B cell (primary cell): ENCODE measurements around the gene NUMB. TPM values are rescaled to one million over a fixed set of nuclear protein-coding genes. Genes with fewer than 3 reads are reported as not detected.

Experiments
- ATAC-seq: fragments of 200-7000 bp; cut with Tn5 transposase; one replicate; pipeline ENCODE4 v1.10.0; 2021; ENCODE audit warnings: low read depth, mild to moderate bottlenecking, moderate number of reproducible peaks, moderate library complexity
- CTCF ChIA-PET: fragments of 350-600 bp; sonication (Branson Sonifier 250); formaldehyde crosslinking; loops from one replicate; lab custom pipeline; 2021; ENCODE audit warnings: antibody characterized with exemption, inconsistent platforms; lab: Charles Lee
- POLR2A ChIA-PET: fragments of 350-600 bp; sonication (Branson Sonifier 250); formaldehyde crosslinking; loops from one replicate; lab custom pipeline; 2021; ENCODE audit warnings: antibody characterized with exemption; lab: Charles Lee
- DNase-seq: peaks from one replicate; pipeline ENCODE4 v3.0.0; 2013
- H2AFZ ChIP-seq: 2 replicates; pipeline ENCODE4 v1.6.1; 2012; ENCODE audit warnings: mild to moderate bottlenecking, low read depth, low read length; ENCODE audit not compliant: insufficient read depth, poor library complexity, severe bottlenecking
- H3K27ac ChIP-seq, 2 donors: 1 replicate in 1 of 2; 2 replicates in 1 of 2; pipeline ENCODE4 v1.5.1; 2012 to 2013; ENCODE audit warnings: low read length in 2 of 2, mild to moderate bottlenecking in 2 of 2, moderate library complexity in 1 of 2
- H3K27me3 ChIP-seq, 4 experiments: fragments of 200-600 bp in 1 of 4; sonication (generic) in 1 of 4; replicated peaks in 1 of 4; 1 replicate in 2 of 4; 2 replicates in 2 of 4; pipeline versions ENCODE4 v1.6.1 to v1.7.0; 2013 to 2016; ENCODE audit warnings: low read length in 3 of 4, mild to moderate bottlenecking in 2 of 4, mixed read lengths in 1 of 4, moderate library complexity in 1 of 4; ENCODE audit not compliant: insufficient read depth in 4 of 4, control insufficient read depth in 3 of 4; ENCODE audit errors: control extremely low read depth in 1 of 4
- H3K36me3 ChIP-seq, 2 experiments: replicated peaks in 1 of 2; 1 replicate in 1 of 2; 2 replicates in 1 of 2; pipeline versions ENCODE4 v1.6.1 to v1.7.1; 2013; ENCODE audit warnings: low read length in 1 of 2; ENCODE audit not compliant: insufficient read depth in 2 of 2, control insufficient read depth in 1 of 2; ENCODE audit errors: control extremely low read depth in 1 of 2, extremely low read depth in 1 of 2
- H3K4me1 ChIP-seq, 2 donors: fragments of 200-600 bp in 1 of 2; sonication (generic) in 1 of 2; 1 replicate in 1 of 2; 2 replicates in 1 of 2; pipeline versions ENCODE4 v1.5.1 to v1.6.1; 2013 to 2017; ENCODE audit warnings: low read length in 2 of 2; ENCODE audit not compliant: control insufficient read depth in 2 of 2, insufficient read depth in 2 of 2
- H3K4me2 ChIP-seq: replicated peaks from 2 replicates; pipeline ENCODE3; 2012; ENCODE audit warnings: mild to moderate bottlenecking, low read depth, low read length; ENCODE audit not compliant: poor library complexity, severe bottlenecking
- H3K4me3 ChIP-seq, 5 experiments: fragments of 200-600 bp in 1 of 5; sonication (generic) in 1 of 5; 1 replicate in 3 of 5; 2 replicates in 2 of 5; pipeline versions ENCODE4 v1.5.1 to v1.7.0; 2011 to 2016; ENCODE audit warnings: low read length in 4 of 5, mild to moderate bottlenecking in 4 of 5, low read depth in 2 of 5, control low read depth in 1 of 5, moderate library complexity in 1 of 5; ENCODE audit not compliant: insufficient read depth in 1 of 5; ENCODE audit errors: control extremely low read depth in 1 of 5, extremely low read depth in 1 of 5
- H3K79me2 ChIP-seq: fragments of 200-600 bp; sonication (generic); one replicate; pipeline ENCODE4 v1.6.0; 2016; ENCODE audit warnings: low read length; ENCODE audit not compliant: control insufficient read depth, insufficient read depth
- H3K9ac ChIP-seq: fragments of 200-600 bp; sonication (generic); 2 replicates; pipeline ENCODE4 v1.6.1; 2017; ENCODE audit warnings: mild to moderate bottlenecking, low read length, moderate library complexity
- H3K9me3 ChIP-seq, 3 donors: one replicate each; pipeline versions ENCODE4 v1.6.1 to v1.7.1; 2013; ENCODE audit warnings: low read length in 2 of 3; ENCODE audit not compliant: control insufficient read depth in 2 of 3, insufficient read depth in 1 of 3; ENCODE audit errors: control extremely low read depth in 1 of 3
- H4K20me1 ChIP-seq: 2 replicates; pipeline ENCODE4 v1.6.0; 2012; ENCODE audit warnings: mild to moderate bottlenecking, low read length; ENCODE audit not compliant: insufficient read depth, control insufficient read depth, poor library complexity, severe bottlenecking
- H3K27ac Mint-ChIP-seq: one replicate; pipeline ENCODE4 v1.8.0; 2021; ENCODE audit warnings: mixed read lengths
- H3K27me3 Mint-ChIP-seq: one replicate; pipeline ENCODE4 v1.8.0; 2021; ENCODE audit warnings: mixed read lengths
- H3K4me1 Mint-ChIP-seq: one replicate; pipeline ENCODE4 v1.8.0; 2021; ENCODE audit warnings: mixed read lengths
- H3K4me3 Mint-ChIP-seq: one replicate; pipeline ENCODE4 v1.8.0; 2021; ENCODE audit warnings: mixed read lengths
- H3K9me3 Mint-ChIP-seq: one replicate; pipeline ENCODE4 v1.8.0; 2022; ENCODE audit warnings: mixed read lengths; ENCODE audit not compliant: insufficient read depth
- EZH2 ChIP-seq: IDR thresholded peaks from 2 replicates; pipeline ENCODE4 v1.6.1; 2012; ENCODE audit warnings: borderline replicate concordance, low read depth, mild to moderate bottlenecking, moderate library complexity, low read length; ENCODE audit not compliant: insufficient read depth, poor library complexity, severe bottlenecking
- WGBS: methylation state at CpG from one replicate; pipeline ENCODE4 v1.1.5; 2013; ENCODE audit warnings: missing lambda C conversion rate; ENCODE audit not compliant: insufficient coverage; 5-methylcytosine and 5-hydroxymethylcytosine counted together
- intact Hi-C: fragments of 100-400 bp; cut with micrococcal nuclease; formaldehyde crosslinking; loops from one replicate; pipeline ENCODE4 v1.10.0; 2022
- polyA plus RNA-seq: library from polyadenylated mRNA; depleted of rRNA; stranded (reverse); fragments of >200 nt; gene quantifications from 2 replicates; pipeline ENCODE4 v1.2.3, GENCODE V29; 2012
- total RNA-seq, 2 donors: library from RNA; stranded (reverse); fragments of 120-200 nt in 1 of 2; gene quantifications; 1 replicate in 1 of 2; 2 replicates in 1 of 2; pipeline versions ENCODE4 v1.2.3 to v1.2.4, GENCODE V29; 2013 to 2022
- TF ChIP-seq, protein P1 (sequence below): fragments of 200-600 bp; IDR thresholded peaks from one replicate; pipeline ENCODE4 v1.8.0; 2022; ENCODE audit warnings: antibody characterized with exemption, mild to moderate bottlenecking

Gene NUMB
- total and polyA plus RNA-seq, 2 donors (not counting 1 experiment from before 2014, with no cell fraction given): 63.4 to 102 TPM

DNA sequence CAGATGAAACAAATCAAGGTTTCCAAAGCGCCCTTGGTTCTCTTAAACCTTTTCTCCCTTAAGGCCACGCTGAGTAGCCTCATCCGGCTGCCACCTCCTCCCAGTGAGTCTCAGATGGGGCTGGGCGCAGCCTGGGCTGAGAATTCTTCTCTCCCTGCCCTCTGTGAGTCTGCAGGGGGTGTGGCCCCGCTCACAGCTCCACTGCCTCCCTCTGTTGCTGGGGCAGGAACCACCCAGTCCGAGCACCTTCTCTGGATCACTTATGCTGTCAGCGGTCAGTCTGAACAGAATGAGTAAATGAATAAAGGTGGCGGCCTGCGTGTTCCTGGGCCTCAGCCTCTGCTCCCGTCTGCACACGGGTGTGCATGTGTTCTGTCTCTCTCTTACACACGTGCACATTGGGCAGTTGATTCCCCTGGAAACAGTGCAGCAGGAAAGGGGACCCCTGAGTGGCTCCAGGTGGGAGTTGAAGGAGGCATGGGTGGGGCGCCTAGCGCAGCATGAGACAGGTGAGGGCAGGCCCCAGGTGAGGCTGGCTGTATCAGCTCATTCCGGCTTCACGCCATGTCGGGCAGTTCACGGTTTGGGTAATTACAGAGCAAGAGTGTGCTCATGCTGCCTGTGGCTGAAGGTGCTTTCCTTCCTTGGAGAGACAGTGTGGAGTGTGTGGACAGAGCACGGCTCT is 216.7 kb downstream of the NUMB start:
- no peak overlapping the region for H3K27ac Mint-ChIP-seq
- H3K4me2 ChIP-seq: peak overlapping the region; percentile 47
- peaks cover 0 to 60% (median 24%) of the 10 kb centered on the region in 4 experiments for H3K27me3 ChIP-seq
- no peak overlapping the region for H3K27ac ChIP-seq
- intact Hi-C loops: no loop called here
- H3K79me2 ChIP-seq: no peaks in the 10 kb centered on the region
- no peak overlapping the region for H3K4me3 ChIP-seq
- no peak overlapping the region for H3K9ac ChIP-seq
- no peaks in the 10 kb centered on the region for H3K36me3 ChIP-seq
- peaks cover 68% of the 10 kb centered on the region for H3K4me1 Mint-ChIP-seq
- ChIA-PET CTCF (no interaction called here), POLR2A (interaction anchor here (0.6 kb wide), 1 partner anchor 234 kb away, joined by 11 read pairs; no protein-coding TSS in a partner anchor)
- 97% methylated on average over 15 of the region's 19 CpGs for WGBS
- no peak for DNase-seq
- peaks cover 0 to 15% (median 0%) of the 10 kb centered on the region in 3 donors for H3K9me3 ChIP-seq
- no peak for ATAC-seq
- peaks cover 76 to 85% of the 10 kb centered on the region in 2 donors for H3K4me1 ChIP-seq
- H3K27me3 Mint-ChIP-seq: peaks cover 45% of the 10 kb centered on the region
- H3K4me3 Mint-ChIP-seq: peak overlapping the region; percentile 17
- H4K20me1 ChIP-seq: peaks cover 5% of the 10 kb centered on the region
- H3K9me3 Mint-ChIP-seq: no peaks in the 10 kb centered on the region
- TF ChIP-seq, protein P1, sequence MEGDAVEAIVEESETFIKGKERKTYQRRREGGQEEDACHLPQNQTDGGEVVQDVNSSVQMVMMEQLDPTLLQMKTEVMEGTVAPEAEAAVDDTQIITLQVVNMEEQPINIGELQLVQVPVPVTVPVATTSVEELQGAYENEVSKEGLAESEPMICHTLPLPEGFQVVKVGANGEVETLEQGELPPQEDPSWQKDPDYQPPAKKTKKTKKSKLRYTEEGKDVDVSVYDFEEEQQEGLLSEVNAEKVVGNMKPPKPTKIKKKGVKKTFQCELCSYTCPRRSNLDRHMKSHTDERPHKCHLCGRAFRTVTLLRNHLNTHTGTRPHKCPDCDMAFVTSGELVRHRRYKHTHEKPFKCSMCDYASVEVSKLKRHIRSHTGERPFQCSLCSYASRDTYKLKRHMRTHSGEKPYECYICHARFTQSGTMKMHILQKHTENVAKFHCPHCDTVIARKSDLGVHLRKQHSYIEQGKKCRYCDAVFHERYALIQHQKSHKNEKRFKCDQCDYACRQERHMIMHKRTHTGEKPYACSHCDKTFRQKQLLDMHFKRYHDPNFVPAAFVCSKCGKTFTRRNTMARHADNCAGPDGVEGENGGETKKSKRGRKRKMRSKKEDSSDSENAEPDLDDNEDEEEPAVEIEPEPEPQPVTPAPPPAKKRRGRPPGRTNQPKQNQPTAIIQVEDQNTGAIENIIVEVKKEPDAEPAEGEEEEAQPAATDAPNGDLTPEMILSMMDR: no peak
- no peak overlapping the region for H2AFZ ChIP-seq

DNA sequence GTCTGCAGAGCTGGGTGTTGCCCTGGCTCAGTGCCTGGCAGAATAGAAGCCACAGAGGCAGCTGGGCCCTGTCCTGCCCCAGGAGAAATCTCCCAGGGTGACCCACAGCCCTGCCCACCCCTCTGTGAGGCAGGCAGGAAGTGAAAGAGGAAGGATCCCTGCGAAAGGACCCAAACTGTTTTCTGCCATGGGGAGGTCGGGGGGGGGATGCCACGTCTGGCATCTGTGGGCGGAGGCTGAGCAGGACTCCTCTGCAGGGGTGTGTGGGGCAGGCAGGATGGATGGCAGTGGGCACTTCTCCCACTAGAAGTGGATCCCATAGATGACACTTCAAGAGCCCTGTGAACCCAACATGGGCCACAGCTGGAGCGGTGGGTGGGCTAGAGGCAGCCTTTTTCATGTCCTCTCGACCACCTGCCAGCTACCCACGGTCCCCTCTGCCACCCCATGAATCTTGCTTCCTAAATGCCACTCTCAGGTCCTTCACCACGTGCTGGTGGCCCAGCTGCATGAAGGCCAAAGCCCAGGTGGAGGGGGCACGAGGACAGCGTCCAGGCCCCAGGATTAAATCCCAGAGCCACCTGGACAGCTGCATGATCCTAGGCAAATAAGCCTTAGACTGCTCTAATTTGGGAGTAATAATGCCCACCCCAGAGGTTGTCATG is 217.4 kb downstream of the NUMB start:
- Histone ChIP-seq H3K79me2 (no peaks in the 10 kb centered on the region), H4K20me1 (peaks cover 5% of the 10 kb centered on the region), H3K9me3 (peaks cover 0 to 15% (median 0%) of the 10 kb centered on the region in 3 donors), H3K27ac (no peak overlapping the region), H3K4me2 (peak overlapping the region; percentile 47), H3K9ac (no peak overlapping the region), H3K4me1 (peaks cover 74 to 85% of the 10 kb centered on the region in 2 donors), H3K36me3 (no peaks in the 10 kb centered on the region), H2AFZ (no peak overlapping the region), H3K27me3 (peaks cover 0 to 67% (median 28%) of the 10 kb centered on the region in 4 experiments), H3K4me3 (no peak overlapping the region)
- ChIA-PET POLR2A (interaction anchor here (1.2 kb wide), 1 partner anchor 30 kb away, joined by 7 read pairs; no protein-coding TSS in a partner anchor), CTCF (no interaction called here)
- DNase-seq (peak; percentile 49), ATAC-seq (peak; percentile 39)
- intact Hi-C loops: no loop called here
- 13% methylated on average over 10 of the region's 10 CpGs for WGBS
- H3K4me1 Mint-ChIP-seq: peaks cover 69% of the 10 kb centered on the region
- TF ChIP-seq, protein P1: no peak
- no peak for TF ChIP-seq EZH2
- H3K27me3 Mint-ChIP-seq: peaks cover 49% of the 10 kb centered on the region
- H3K9me3 Mint-ChIP-seq: no peaks in the 10 kb centered on the region
- H3K27ac Mint-ChIP-seq: no peak overlapping the region
- peak overlapping the region; percentile 44 for H3K4me3 Mint-ChIP-seq
